Measurements from ENCODE around the gene MED13L. TPM values are rescaled to one million over a fixed set of nuclear protein-coding genes. Genes with fewer than 3 reads are reported as not detected.

Gene MED13L
- total and polyA plus RNA-seq, 2 of the 8 experiments (the other 6 are each of a cell fraction or from before 2014, with no cell fraction given) = 15.9 to 51.7 TPM

DNA sequence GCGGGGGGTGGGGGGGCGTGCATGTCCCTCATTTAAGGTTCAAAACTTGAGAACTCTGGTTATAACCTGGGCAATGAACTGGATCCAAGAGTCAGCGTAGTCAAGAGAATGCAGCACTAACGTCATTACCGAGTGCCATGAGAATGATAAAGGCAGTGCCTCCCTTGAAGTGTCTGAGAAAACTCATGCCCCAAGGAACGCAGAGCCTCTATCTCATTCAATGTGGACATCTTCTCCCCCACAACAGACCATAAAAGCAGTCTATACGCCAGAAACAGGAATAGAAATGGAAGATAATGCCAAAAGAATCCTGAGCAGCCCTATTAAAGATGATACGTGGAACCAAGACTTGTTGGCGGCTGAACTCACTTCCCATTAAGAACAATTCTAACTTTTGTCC, 208.6 kb downstream of the MED13L start (continued):
- TF ChIP-seq RXRA (IDR thresholded peaks at IDR 0.05; ENCODE audit: insufficient read depth, low read depth, low read length) = no peak

GRCh38 chr12:116068371-116068770, 209.1 kb downstream of the MED13L start:
- ChIA-PET POLR2A (ENCODE audit: partially characterized antibody) (no interaction called here), CTCF (ENCODE audit: partially characterized antibody) (interaction anchor here (0.8 to 1.8 kb wide), 7 partner anchors 9 to 343 kb away, joined by 3 to 9 read pairs (median 4); no protein-coding TSS in a partner anchor)
- H3K79me2 ChIP-seq (ENCODE audit: control insufficient read depth in 1 of 2, insufficient read depth in 2 of 2, low read length in 2 of 2) = peaks cover 4 to 46% of the 10 kb centered on the region in 2 experiments; a peak in 3 of 4 replicates
- H4K20me1 ChIP-seq (replicated peaks in 1 of 2; ENCODE audit: control insufficient read depth in 1 of 2, insufficient read depth in 2 of 2, low read length in 2 of 2) = peaks cover 2 to 4% of the 10 kb centered on the region in 2 experiments
- DNase-seq (ENCODE audit: low read depth in 1 of 2, low spot score in 2 of 2) (no peak), FAIRE-seq (no peak)
- no peak overlapping the region for H2AFZ ChIP-seq (ENCODE audit: low read length)
- no peak overlapping the region for H3K23ac ChIP-seq (ENCODE audit: insufficient read length)
- H3K9me3 ChIP-seq (ENCODE audit: insufficient read depth in 2 of 2, low read depth in 1 of 2, low read length in 1 of 2) = no peaks in the 10 kb centered on the region
- no peak overlapping the region for H3K56ac ChIP-seq (replicated peaks; ENCODE audit: insufficient read length, low read depth, low read length)
- H2BK20ac ChIP-seq (ENCODE audit: low read length) = no peak overlapping the region
- no peak overlapping the region for H4K5ac ChIP-seq (ENCODE audit: insufficient read length, low read depth, low read length)
- H3K23me2 ChIP-seq (ENCODE audit: low read depth, low read length) = no peaks in the 10 kb centered on the region
- no peak overlapping the region for H3K27ac ChIP-seq (ENCODE audit: low read depth, low read length)
- H3K79me1 ChIP-seq (ENCODE audit: low read depth, low read length) = no peaks in the 10 kb centered on the region
- H4K91ac ChIP-seq (replicated peaks; ENCODE audit: insufficient read length, low read length) = no peak overlapping the region
- no peaks in the 10 kb centered on the region for H3K27me3 ChIP-seq (replicated peaks in 1 of 4; ENCODE audit: control insufficient read depth in 3 of 4, extremely low read depth in 1 of 4, insufficient read depth in 3 of 4, low read length in 3 of 4)
- H3K4me3 ChIP-seq (ENCODE audit: extremely low read depth in 1 of 4, insufficient read depth in 2 of 4, low read depth in 3 of 4, low read length in 4 of 4) = no peak overlapping the region
- H3K4ac ChIP-seq (replicated peaks; ENCODE audit: insufficient read length, low read depth, low read length) = no peak overlapping the region
- H2AK5ac ChIP-seq (ENCODE audit: low read depth, low read length) = no peak overlapping the region
- H3K4me2 ChIP-seq (ENCODE audit: insufficient read depth in 1 of 2, low read depth in 2 of 2, low read length in 2 of 2) = no peak overlapping the region
- peaks cover 0 to 5% (median 4%) of the 10 kb centered on the region in 4 experiments; a peak in 2 of 7 replicates for H3K4me1 ChIP-seq (replicated peaks in 1 of 4; ENCODE audit: control insufficient read depth in 3 of 4, insufficient read depth in 4 of 4, low read length in 3 of 4)
- no peak overlapping the region for H2BK5ac ChIP-seq (ENCODE audit: low read depth, low read length)
- no peak overlapping the region for H3K18ac ChIP-seq (ENCODE audit: extremely low read depth, low read length)
- H3K14ac ChIP-seq (ENCODE audit: insufficient read length) = no peak overlapping the region
- H2BK120ac ChIP-seq (replicated peaks; ENCODE audit: low read depth, low read length) = no peak overlapping the region
- no peak overlapping the region for H2BK12ac ChIP-seq (ENCODE audit: low read depth, low read length)
- no peak overlapping the region for H4K8ac ChIP-seq (ENCODE audit: extremely low read depth, insufficient read depth, low read length)
- no peaks in the 10 kb centered on the region for H3K36me3 ChIP-seq (ENCODE audit: control insufficient read depth in 2 of 4, insufficient read depth in 4 of 4, low read length in 3 of 4)
- no peak overlapping the region for H2BK15ac ChIP-seq (ENCODE audit: low read length)
- no peak overlapping the region for H3K9ac ChIP-seq (replicated peaks in 1 of 4; ENCODE audit: extremely low read depth in 1 of 4, low read depth in 3 of 4, low read length in 3 of 4)
- TF ChIP-seq GABPA (IDR thresholded peaks at IDR 0.05; ENCODE audit: borderline replicate concordance, insufficient read depth, low read length) (no peak), POLR2A (IDR thresholded peaks at IDR 0.05; ENCODE audit: control extremely low read depth in 1 of 2, low read depth in 2 of 2, low read length in 2 of 2) (no peak), PHF8 (conservative IDR thresholded peaks at IDR 0.05; ENCODE audit: low read depth, low read length) (no peak), SP4 (IDR thresholded peaks at IDR 0.05; ENCODE audit: low read length) (no peak), CBX8 (IDR thresholded peaks at IDR 0.05; ENCODE audit: borderline replicate concordance, low read depth, low read length) (no peak)
- TF ChIP-seq, protein P1, sequence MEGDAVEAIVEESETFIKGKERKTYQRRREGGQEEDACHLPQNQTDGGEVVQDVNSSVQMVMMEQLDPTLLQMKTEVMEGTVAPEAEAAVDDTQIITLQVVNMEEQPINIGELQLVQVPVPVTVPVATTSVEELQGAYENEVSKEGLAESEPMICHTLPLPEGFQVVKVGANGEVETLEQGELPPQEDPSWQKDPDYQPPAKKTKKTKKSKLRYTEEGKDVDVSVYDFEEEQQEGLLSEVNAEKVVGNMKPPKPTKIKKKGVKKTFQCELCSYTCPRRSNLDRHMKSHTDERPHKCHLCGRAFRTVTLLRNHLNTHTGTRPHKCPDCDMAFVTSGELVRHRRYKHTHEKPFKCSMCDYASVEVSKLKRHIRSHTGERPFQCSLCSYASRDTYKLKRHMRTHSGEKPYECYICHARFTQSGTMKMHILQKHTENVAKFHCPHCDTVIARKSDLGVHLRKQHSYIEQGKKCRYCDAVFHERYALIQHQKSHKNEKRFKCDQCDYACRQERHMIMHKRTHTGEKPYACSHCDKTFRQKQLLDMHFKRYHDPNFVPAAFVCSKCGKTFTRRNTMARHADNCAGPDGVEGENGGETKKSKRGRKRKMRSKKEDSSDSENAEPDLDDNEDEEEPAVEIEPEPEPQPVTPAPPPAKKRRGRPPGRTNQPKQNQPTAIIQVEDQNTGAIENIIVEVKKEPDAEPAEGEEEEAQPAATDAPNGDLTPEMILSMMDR (IDR thresholded peaks at IDR 0.05; ENCODE audit: control extremely low read depth in 1 of 3, insufficient read depth in 1 of 3, low read depth in 1 of 3, low read length in 3 of 3) = no peak
